Measurements from ENCODE around the gene ZBTB42.

Gene ZBTB42

DNA sequence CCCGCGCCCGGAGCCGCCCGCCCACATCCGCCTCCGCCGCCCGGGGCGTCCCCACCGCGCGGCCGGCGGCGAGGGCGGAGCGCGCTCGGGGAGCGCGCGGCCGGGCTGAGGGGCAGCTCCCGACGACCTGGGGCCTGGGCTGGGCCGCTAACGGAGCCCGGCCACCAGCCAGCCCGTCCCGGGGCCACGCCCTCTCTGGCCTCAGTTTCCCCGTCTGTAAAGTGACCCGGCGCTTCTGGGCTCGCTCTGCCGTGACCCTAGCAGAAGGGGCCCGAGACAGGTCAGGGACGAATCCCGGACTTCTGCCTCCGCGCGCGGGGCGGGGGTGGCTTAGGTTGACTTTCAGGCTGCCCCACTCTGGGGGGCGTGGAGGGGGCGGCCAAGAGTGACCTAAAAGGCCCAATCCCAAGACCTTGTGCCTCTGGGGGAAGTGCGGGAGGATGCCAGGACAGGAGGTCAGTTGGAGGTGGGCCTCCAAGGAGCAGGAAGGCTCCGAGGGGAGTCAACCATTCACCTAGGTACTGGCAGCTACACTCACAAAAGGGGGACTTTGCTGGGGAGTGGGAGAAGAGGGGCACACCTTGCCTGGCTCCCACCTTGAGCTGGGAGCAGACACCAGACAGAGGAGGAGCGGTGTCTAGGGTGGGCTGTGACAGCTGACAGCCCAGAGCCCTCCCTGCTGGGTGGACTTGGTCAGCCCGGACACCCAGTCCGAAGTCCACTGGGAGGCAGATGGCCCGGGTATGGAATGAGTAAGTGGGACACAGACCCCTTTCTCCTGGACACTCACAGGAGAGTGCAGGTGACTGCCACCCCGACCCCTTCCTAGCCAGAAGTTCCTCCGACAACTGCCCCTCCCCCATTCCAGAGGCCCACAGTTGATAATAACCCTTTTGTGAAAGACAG, 4.9 kb upstream of the ZBTB42 start:
- peak; percentile 75 for DNase-seq

DNA sequence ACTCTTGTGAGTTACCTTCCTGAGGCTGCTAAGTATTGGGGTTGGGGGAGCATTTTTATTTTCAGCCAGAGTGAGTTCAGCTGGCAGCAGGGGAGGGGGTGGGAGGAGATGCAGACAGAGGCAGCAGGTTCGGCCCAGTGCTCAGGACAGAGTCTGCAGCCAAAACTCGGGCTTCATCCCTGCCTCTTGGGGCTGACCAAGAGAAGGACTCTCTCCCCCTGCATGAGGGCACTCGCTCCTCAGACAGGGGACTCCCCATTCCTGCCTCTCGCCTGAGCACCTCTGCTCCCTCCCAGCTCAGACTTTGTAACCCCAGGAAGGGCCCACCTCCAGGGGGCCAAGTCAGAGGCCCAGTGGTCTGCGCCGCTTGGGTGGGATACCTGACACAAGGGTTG, 4.2 kb upstream of the ZBTB42 start:
- no peak for DNase-seq

DNA sequence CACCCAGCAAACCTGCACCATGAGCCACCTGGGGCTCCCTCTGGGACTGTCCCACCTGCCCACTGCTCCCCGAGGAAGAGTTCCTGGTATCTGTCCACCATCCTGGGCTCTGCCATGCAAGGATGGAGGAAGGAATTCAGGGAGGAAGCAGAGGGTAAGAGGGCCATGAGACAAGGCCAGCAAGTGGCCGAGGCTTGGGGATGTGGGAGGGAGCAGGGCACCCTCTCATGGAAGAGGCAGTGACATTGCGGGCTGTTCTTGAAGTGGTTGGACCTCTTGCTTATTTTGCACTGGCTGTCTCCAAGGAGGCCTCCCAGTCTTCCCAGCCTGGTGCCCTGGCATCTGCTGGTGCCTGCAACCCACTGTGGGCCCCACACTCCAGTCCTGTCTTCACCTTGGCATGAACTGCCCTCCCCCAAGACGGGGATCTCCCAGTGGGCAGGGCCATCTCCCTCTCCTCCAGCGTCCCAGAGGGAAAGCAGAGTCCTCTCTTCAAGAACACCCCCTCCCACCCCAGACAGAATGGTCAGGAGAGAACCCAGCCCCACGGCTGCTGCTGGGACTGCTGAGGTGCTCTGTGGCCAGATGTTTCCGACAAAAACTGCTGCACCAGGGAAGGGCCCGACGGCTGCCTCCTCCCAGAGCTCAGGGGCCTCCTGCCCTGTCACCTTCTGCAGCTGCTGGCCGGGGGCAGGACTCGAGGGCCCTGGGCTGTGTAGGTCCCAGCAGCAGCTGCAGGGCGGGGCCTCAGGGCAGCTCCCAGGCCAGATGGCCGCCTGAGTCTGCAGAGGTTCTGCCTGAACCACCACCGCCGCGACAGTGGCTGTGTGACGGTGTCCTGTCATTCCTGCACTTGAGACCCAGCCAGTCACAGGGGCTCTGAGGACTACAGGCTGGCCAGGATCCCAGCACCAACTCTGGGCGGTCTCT, 3.5 kb upstream of the ZBTB42 start:
- no peak for DNase-seq

DNA sequence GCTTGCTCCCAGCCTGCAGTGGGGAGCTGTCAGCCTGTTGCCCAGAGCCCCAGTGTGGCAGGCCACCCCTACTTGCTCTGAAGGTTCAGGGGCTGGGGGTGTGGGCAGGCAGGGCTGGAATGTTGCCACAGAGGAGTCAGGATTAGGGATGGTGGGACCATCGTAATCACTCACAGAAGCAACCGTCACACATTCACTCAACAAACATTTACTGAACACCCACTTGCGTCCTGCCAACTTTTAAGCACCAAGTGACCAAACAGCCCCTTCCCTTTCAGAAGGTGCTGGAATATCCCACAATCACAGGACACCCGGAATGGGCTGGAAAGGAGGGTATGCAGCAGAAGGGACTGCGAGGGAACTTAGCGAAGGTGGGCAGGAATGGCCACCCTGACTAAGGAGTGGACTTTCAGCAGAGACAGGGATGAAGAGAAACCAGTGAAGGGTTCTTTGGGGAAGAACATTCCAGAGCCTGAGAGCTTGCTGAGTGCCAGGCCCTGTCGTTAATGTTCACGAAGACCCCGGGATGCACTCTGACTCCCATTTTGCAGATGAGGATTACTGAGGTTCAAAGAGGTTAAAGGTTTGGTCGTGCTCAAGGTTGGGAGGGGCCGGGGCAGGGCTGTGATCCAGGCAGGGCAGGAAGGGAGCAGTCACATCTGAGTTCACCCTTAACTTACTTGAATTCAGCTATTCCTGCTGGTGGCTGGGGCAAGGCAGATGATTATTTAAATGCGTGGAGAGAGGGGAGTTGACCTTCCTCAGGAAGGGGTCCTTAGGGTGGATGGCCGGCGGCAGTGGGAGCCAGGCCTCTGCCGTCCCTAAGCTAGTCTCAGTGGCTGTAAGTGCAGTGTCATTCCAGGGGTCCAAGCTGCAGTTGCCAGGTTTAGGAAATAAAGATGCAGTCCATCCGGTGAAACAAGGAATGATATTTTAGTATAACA, 2.3 kb upstream of the ZBTB42 start:
- DNase-seq: no peak

- no peak for DNase-seq
These were observed 1.5 kb upstream of the ZBTB42 start for GRCh38 chr14:104799244-104800014.

DNA sequence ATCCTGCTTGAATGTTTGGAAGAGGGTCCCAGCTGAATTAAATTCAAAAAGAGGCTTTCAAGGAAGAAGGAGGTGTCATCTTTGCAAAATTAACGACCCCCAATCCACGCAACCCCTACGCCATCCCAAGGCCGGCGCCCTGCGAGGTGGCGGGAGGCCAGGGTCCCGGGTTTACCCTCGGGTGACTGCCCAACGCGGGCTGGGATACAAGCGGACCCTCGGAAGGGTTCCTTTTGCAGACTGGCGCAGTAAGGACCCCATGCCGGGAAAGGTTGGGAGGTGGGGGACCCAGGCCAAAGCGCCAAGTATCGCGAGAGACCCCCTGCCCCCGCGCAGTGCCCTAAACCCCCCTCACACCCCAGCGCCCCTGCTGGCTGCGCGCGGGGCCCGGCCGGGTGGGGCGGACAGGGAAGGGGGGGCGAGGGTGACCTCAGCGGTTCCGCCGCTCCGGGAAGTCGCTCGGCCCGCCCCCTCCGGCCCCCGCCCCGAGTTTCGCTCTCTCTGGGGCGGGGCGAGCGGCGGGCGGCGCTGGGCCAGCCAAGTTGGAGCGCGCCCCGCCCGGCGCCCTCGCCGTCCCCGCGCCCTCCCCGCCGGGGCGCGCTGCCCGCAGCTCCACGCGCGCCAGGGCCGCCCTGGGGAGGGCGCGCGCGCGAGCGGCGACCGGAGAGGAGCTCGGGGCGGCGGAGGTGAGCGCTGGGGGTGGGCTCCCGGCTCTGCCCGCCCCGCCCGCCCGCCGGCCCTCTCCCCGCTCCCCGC, 708 bp upstream of the ZBTB42 start:
- DNase-seq: peak; percentile 94

DNA sequence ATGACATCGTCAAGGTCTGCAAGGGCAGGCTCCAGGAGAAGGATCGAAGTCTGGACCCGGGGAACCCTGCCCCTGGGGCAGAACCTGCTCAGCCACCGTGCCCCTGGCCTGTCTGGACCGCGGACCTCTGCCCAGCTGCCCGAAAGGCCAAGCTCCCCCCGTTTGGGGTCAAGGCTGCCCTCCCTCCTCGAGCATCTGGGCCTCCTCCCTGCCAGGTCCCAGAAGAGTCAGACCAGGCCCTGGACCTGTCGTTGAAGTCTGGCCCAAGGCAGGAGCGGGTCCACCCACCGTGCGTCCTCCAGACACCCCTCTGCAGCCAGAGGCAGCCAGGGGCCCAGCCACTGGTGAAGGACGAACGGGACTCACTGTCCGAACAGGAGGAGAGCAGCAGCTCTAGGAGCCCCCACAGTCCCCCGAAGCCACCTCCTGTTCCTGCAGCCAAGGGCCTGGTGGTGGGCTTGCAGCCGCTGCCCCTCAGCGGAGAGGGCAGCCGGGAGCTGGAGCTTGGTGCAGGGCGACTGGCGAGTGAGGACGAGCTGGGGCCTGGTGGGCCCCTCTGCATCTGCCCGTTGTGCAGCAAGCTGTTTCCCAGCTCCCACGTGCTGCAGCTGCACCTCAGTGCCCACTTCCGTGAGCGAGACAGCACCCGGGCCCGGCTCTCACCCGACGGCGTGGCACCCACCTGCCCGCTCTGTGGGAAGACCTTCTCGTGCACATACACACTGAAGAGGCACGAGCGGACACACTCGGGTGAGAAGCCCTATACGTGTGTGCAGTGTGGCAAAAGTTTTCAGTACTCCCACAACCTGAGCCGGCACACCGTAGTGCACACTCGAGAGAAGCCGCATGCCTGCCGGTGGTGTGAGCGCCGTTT, 856 bp downstream of the ZBTB42 start:
- DNase-seq: no peak

DNA sequence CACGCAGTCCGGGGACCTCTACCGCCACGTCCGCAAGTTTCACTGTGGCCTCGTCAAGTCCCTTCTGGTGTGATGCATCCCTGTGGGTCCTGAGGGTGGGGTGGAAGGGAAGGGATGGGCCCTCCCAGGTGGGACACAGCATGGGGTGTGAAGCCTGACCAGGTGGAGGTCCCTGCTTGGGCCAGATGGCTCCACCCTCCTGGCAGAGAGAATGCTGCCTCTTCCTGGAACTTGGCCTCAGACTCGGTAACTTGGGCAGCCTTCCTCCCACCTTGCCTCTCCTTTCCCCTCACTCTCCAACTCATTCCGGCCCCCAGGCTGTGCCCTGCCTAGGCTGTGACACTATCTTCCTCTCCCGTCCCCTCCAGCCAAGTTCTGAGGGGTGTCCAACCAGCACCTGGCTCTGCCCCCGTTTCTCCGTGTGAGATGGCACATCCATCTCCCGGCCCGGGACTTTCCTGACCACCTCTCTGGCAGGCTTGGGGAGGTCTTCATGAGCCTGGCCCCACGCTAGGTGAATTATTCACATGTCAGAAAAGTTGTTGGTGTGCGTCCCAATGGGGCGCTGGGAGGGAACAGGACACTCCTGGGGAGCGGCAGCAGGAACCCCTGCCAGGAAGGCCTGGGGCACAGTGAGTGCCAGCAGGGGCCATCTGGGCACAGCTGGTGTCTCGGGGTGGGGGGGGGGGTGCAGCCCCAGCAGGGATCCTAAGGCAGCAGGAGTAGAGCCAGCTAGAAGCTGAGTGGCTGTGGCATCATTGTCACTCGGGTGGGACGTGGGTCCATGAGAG, 1.7 kb downstream of the ZBTB42 start:
- no peak for DNase-seq

DNA sequence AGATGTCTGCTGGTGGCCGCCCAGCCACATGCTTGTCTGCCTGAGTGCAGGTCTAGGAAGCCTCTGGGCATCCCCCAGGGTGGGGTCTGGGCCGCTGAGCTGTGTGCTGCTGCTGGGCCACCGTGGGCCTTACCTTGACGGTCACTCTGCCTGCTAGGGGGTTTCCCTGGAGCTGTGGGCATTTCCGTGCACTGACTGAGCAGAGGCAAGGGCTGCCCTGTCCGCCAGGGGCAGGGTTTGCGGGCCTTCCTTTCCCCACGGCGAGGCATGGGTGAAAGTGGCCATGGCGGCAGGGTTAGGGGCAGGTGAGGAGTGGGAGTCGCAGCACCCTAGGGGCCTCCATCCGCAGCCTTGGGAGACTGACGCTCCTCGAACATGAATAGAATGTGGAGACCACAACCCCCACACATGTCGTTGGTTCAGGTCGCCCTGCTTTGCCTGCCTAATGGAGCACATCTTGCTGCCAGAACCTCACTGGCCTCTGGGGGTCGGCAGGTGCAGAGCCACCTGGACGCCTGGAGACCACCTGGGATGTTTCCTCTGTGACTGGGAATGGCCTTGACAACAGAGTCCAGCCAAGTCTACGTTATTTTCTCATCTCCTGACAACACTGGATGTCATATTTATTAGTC, 2.5 kb downstream of the ZBTB42 start:
- no peak for DNase-seq

DNA sequence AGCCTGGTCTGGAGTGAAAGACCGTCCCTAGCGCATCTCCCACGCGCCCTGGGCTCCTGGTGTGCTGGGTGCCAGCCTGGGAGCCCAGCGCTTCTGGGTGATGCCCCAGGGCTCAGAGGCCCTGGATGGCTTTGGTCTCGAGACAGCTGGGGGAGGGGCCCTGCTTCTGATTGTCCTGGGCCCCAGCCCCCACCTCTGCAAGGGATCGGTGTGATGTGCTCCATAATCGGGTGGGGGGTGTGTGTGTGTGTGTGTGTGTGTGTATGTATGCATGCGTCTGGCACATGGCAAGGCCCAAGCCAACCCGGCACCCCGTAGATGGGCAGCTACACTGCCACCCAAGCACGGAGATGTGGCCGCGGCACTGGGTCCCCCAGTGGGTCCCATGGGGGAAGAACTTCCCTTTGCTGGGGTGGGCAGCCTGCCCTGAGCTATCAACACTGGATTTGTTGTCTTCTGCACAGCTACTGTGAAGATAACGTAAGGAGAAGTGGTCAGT, 3.1 kb downstream of the ZBTB42 start:
- DNase-seq: no peak

DNA sequence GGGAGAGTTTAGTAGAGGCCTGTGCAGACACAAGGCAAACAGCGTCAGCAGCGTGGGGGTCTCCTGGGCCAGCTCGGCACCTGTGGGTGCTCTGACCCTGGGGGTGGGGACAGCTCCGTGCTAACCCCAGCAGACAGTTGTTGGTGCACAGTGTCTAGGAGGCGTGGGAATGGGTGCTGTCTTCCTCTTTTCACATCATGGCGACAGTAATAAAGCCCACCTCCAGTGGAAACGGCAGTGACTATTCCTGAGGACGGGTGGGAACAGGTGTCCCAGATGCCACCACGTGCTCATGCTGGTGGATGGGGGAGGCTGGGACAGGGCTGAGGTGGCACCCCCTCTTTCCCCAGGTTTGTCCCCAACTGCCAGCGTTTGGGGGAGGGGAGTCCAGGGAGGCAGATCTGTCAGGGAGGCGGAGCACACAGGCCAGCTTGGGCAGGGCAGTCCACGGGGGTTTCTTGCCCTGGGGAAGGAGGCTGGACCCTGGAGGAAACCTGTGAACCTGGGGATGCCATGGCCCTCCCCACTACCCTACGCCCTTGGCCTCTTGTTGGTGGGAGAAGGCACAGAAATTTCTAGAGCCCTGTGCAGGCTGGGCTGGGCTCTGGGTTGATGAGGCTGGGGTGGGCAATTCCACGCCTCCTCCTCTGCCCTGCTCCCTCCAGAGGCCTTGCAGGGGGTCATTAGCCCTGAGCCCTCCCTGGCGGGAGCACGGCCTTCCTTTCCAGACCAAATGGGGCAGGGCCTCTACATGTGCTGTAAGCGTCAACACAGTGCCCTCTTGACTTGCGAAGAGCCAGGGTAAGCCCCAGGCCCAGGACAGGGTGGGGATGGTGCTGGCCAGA, 3.8 kb downstream of the ZBTB42 start:
- no peak for DNase-seq

GRCh38 chr14:104805326-104805678, 4.4 kb downstream of the ZBTB42 start:
- no peak for DNase-seq

DNA sequence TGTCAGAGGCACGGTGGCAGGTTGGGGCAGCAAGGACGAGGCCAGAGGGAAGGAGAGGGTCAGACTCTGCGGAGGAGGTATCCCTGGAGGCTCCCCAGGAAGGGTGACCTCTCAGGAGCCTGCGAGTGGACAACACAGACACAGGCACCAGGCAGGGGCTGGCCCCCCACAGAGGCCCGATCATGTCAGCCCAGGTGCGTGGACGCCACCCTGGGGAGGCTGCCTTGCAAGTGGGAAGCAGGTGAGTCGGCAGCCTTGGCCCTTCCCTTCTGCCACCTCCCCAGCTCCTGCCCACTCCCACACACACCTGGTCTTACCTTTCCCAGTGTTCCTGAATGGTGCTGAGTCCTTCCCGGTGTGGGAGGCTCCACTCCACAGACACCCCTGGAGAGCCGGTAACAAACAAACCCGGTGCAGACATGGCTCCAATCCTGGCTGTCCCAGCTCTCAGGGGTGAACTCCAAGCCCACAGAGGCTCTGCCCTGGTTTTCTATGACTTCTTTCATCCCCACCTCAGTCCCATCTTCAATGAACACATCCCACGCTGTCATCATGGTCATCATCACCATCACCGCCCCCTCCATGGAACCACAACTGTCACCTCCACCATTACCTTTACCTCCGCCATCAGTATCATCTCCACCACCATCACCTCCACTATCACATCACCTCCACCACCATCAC, 5.2 kb downstream of the ZBTB42 start:
- DNase-seq: no peak

DNA sequence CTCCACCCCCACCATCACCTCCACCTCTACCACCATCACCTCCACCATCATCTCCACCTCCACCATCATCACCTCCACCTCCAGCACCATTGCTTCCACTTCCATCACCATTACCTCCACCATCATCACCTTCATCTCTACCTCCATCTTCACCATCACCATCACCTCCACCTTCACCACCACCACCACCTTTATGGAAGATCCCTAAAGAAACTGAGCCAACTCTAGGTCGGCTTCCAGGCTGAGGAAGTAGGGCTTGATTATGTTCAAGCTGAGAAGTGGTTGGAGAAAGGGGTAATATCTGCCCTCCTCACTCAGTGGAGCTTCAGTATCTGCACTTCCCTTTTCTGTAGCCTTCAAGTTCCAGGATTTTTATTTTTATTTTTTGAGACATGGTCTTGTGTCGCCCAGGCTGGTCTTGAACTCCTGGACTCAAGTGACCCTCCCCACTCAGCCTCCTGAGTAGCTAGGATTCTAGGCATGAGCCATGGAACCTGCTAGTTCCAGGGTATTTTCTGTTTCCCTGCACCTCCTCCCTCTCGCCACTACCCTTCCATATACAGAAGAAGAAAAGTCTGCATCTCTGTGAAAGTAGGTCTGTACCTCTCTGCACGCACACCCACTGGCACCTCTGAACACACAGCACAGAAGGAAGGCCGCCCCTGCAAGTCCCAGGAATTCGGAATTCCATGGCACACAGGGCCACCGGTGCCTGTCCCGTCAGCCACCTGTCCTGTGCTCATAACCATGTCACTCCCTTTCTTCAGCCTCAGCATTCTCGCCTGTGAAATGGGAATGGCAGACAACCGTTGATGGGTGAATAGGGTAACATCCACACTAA, 5.9 kb downstream of the ZBTB42 start:
- DNase-seq: no peak

GRCh38 chr14:104808456-104808855, 7.6 kb downstream of the ZBTB42 start:
- DNase-seq: no peak

- no peak for DNase-seq
These were observed 9.4 kb downstream of the ZBTB42 start for GRCh38 chr14:104810316-104810715.

All from CD4-positive, alpha-beta T cell treated with Interleukin-6 for 4 hours (primary cell).